Ovary (tissue), 3 donors: ENCODE results near the gene HEATR5A.

Experiments used
- CTCF ChIP-seq, 3 donors: fragments of 450-650 bp in 2 of 3; fragments of 200-600 bp in 1 of 3; IDR thresholded peaks; one replicate each; pipeline versions ENCODE4 v1.5.1 to v1.8.0; 2016 to 2022; ENCODE audit warnings: antibody characterized with exemption in 3 of 3, mild to moderate bottlenecking in 1 of 3
- EP300 ChIP-seq: sonication (generic); formaldehyde crosslinking; IDR thresholded peaks from one replicate; pipeline ENCODE4 v1.6.1; 2017; ENCODE audit warnings: antibody characterized with exemption
- POLR2A ChIP-seq: fragments of 450-650 bp; IDR thresholded peaks from one replicate; pipeline ENCODE4 v1.6.1; 2017; ENCODE audit warnings: antibody characterized with exemption, mild to moderate bottlenecking, moderate library complexity
- donor health status: DM: no; HTN: no; CAD: no.

- TF ChIP-seq EP300 = no peak
- no peak for TF ChIP-seq CTCF (IDR thresholded peaks at IDR 0.05)
- no peak for TF ChIP-seq POLR2A
Measured at GRCh38 chr14:31278883-31279282, 141.5 kb downstream of the HEATR5A start.
